ENCODE measurements around the gene FN1.
"Not testable (repeated sequence)": the region's sequence is repeated elsewhere in the genome, so short reads cannot be mapped to it uniquely, and the experiment has no call there.

Gene FN1

DNA sequence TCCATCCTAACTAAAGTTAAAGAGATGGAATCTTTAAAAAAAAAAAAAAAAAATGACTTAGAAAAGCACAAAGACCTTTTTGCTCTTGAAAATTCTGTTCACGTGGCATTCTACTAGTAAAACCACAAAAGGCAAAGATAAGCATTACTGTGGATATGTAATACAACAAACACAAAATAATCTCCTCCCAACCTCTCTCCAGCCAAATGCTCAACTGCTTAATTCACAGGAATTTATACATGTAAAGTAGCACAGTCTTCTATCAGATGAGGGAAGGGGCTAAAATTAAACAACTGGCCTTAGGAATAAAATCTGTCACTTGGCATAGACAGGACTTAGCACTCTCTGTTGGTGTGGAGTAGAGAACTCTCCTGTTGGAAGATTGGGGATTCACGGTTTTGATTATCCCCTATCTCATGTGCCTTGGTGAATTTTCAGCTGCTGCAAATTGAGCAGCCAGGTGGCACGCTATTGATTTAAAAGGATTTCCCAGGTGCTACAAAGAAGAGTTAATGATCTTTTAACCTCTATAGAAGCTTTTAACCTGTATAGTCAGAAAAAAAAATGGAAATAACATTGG, 66.6 kb downstream of the FN1 start:
- no peak for DNase-seq (ENCODE audit: extremely low read depth in 1 of 2, low read depth in 1 of 2)

DNA sequence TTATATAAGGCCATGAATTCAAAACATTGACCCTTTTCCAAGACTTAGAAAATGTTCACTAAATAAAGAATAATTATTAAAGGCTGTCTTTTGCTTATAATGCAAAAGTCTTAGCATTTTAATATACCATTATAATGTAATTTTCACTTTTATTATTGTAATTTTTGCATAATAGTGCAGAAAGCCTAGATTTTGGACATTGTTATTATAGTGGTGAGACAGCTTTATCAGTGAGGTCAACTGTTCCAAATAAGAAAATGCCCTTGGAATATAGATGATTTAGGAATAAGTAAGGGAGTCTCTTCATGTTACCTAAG, 67.4 kb downstream of the FN1 start:
- DNase-seq (ENCODE audit: extremely low read depth in 1 of 2, low read depth in 1 of 2) = no peak

- no peak for DNase-seq (ENCODE audit: extremely low read depth in 1 of 2, low read depth in 1 of 2)
These were observed 68.0 kb downstream of the FN1 start for GRCh38 chr2:215367662-215368492.

- no peak for DNase-seq (ENCODE audit: extremely low read depth in 1 of 2, low read depth in 1 of 2)
These were observed 69.3 kb downstream of the FN1 start for GRCh38 chr2:215366440-215367032.

DNA sequence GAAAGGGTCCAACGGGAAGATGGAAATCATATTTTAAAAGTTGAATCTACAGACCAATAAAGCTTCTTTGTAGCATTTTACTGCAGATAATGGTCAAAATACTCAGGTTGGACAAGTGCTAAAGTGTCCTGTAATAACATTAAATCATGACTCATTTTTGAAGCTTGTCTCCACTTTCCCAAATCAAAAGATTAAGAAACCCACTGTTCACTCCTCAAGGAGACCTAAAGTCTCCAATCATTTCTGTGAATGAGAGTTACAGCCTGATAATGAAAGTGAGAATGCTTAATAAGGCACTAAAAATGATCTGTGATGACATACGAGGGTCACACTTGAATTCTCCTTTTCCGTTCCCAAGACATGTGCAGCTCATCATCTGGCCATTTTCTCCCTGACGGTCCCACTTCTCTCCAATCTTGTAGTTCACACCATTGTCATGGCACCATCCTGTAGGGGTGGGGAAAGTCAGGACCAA, 70.6 kb downstream of the FN1 start:
- no peak for DNase-seq (ENCODE audit: extremely low read depth in 1 of 2, low read depth in 1 of 2)

DNA sequence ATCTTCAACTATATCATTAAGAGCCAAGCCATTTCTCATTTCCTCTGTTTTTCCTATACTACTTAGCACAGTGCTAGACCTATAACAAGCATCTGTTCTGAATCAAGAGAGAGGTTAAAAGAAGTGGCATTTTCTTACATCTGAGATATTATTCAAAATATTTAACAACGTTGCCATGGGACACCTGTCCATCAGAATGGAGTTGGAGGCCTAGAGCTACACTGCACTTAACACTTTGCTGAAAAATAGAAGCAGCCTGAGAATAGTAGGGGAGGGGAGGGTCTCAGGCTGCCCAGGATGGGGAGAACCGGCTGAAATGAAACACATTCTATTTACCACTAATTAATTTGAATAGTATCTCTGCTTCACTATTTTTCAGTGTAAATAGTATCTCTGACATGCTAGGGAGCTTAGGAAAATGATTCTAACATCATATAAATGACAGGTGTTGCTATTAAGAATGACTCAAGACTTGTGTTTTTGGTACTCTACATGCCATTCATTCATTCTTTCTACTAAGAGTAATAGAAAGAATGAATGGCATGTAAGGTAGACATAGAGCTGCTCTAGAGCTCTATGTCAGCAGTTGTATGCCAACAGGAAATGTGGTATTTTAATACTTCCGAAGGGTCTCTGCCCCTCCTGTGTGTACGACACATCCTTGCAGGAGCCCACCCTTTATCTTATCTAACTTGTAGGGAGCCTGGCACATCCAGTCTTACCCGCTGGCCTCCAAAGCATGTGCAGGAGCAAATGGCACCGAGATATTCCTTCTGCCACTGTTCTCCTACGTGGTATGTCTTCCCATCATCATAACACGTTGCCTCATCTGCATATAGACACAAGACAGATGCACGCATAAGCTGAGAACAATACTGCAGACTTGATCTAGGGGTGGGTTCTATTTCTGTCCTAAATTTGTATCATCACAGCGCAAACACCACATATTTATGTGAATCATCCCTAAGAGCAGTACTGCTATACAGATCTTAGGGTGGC, 71.4 kb downstream of the FN1 start:
- DNase-seq (ENCODE audit: extremely low read depth in 1 of 2, low read depth in 1 of 2) = no peak

DNA sequence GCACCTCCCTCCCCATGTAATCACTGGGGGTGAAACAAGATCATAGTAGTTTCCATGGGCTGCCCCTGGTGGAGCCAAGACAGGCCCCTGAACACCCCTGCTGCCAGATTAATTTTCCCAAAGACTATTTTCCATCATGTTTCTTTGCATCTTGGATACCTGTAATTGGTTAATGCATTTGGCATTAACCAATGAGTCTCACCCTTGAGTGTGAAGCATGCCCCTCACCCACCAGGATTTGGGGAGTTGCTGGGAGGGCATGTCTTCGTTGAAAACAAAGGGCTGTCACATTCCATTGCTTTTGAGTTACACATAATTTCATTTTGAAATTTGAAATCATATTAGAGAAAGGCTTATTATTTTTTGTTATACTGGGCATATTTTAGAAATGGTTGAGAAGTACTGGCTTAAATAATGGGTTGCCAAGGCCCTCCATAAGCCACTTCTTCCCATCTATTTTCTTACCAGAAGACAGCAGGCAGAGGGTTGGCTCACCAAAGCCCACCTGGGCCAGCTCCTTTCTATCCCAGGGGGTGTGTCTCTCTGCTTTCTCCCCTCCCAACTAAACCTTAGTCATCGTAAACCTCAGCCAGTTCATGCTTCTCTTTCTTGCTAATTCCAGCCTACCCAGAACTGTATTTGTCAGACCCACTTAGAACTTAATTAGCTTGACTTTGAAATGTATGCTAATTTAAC, 72.3 kb downstream of the FN1 start:
- DNase-seq (ENCODE audit: extremely low read depth in 1 of 2, low read depth in 1 of 2) = no peak

- no peak for DNase-seq (ENCODE audit: extremely low read depth in 1 of 2, low read depth in 1 of 2)
These were observed 72.8 kb downstream of the FN1 start for GRCh38 chr2:215363039-215363438.

GRCh38 chr2:215362562-215362904, 73.3 kb downstream of the FN1 start:
- no peak for DNase-seq (ENCODE audit: extremely low read depth in 1 of 2, low read depth in 1 of 2)

DNA sequence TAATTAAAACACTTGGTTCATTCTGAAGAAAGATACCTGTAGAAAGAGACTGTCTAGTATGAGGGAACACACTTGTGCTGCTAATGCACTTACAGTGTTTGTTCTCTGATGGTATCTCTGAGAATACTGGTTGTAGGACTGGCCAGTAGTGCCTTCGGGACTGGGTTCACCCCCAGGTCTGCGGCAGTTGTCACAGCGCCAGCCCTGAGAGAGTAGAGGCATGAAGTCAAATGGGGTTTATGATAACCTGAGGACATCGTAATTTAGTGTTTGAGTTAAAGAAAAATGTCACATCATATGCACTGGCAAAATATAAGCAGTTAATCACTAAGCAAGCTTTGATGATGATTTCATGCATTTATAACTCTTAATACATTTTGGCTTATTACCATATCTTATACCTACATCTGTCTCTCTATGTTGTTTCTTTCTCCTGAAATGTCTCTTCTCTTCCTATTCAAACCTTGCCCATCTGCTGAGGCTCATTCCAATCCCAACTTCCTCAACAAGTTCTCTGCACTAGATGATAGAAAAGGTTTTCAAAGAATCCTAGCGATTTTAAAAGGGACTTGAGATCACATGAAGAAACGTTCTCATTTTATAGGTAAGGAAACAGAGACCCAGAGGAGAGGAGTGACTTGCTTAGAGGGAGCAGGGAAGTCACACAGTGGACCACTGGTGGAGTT, 73.8 kb downstream of the FN1 start:
- no peak for DNase-seq (ENCODE audit: extremely low read depth in 1 of 2, low read depth in 1 of 2)

GRCh38 chr2:215361211-215361875, 74.5 kb downstream of the FN1 start:
- no peak for DNase-seq (ENCODE audit: extremely low read depth in 1 of 2, low read depth in 1 of 2)

DNA sequence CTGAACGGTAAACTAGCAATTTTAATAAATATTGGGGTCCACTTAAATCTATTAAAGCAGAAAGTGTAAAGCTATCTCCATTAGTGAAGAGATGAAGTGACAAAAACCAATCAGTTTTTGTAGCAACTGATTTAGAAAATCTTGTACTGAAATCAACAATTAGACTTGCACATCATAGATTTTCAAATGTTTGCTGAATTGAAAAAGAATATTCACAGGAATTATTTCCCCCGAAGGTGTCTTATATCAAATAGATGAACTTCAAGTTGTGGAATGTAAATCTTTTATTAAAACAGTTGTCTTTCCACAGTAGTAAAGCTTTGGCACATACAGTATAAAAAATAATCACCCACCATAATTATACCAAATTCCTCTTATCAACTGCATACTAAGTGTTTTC, 75.3 kb downstream of the FN1 start:
- no peak for DNase-seq (ENCODE audit: extremely low read depth in 1 of 2, low read depth in 1 of 2)

GRCh38 chr2:215360059-215360458, 75.8 kb downstream of the FN1 start:
- DNase-seq (ENCODE audit: extremely low read depth in 1 of 2, low read depth in 1 of 2) = not testable (repeated sequence)

DNA sequence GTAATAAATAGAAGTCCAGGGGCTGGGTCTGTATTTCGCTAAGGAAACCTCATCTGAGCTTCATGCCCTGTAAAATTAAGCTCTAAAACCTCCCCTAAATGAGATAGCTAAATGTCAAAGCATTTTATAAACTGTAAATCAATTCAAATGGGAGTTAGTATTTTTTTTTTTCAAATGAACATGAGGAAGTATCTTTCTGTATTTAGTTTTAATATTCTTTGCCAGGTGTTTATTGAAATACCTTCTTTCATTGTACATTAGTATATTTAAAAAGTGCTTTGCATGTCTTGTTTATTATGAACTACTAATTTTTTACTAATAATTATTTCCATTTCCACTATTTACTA, 76.3 kb downstream of the FN1 start:
- DNase-seq (ENCODE audit: extremely low read depth in 1 of 2, low read depth in 1 of 2) = no peak

GRCh38 chr2:215358891-215359575, 76.8 kb downstream of the FN1 start:
- DNase-seq (ENCODE audit: extremely low read depth in 1 of 2, low read depth in 1 of 2) = no peak

- no peak for DNase-seq (ENCODE audit: extremely low read depth in 1 of 2, low read depth in 1 of 2)
These were observed 77.5 kb downstream of the FN1 start for GRCh38 chr2:215358312-215358845.

- DNase-seq (ENCODE audit: extremely low read depth in 1 of 2, low read depth in 1 of 2) = no peak
These were observed 78.2 kb downstream of the FN1 start for GRCh38 chr2:215357660-215358059.

DNA sequence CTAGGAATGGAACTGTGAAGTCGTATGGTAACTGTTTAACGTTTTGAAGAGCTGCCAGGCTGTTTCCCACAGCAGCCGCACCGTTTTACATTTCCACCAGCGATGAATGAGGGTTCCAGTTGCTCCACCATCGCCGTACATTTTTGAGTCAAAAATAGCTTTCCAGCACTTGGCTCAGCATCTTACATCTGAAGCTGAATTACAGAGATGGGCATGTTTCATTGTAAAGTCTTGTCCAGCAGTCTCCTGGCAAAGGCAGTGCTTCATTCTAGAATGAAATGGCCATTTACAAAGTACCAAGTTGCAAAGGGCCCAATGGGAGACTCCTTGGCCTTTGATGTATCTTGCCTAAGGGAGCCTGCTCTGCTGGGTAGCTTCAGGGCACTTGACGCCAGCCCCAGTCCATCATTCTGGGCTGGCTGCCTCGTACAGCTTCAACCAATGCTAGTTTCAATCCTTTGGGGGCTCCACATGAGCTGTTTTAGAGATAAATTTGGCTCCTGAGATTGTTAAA, 78.9 kb downstream of the FN1 start:
- no peak for DNase-seq (ENCODE audit: extremely low read depth in 1 of 2, low read depth in 1 of 2)

All from stimulated activated CD8-positive, alpha-beta memory T cell treated with anti-CD3 and anti-CD28 coated beads, Interleukin-7, amount 100 ng/mL, for 48 hours (primary cell).